Inflammatory macrophage (primary cell): Measurements from ENCODE around the gene NUDT2.

Experiments
- DNase-seq, 2 donors: peaks; one replicate each; pipeline ENCODE4 v3.0.0-alpha.2; 2020 to 2022

NUDT2 gene

DNA sequence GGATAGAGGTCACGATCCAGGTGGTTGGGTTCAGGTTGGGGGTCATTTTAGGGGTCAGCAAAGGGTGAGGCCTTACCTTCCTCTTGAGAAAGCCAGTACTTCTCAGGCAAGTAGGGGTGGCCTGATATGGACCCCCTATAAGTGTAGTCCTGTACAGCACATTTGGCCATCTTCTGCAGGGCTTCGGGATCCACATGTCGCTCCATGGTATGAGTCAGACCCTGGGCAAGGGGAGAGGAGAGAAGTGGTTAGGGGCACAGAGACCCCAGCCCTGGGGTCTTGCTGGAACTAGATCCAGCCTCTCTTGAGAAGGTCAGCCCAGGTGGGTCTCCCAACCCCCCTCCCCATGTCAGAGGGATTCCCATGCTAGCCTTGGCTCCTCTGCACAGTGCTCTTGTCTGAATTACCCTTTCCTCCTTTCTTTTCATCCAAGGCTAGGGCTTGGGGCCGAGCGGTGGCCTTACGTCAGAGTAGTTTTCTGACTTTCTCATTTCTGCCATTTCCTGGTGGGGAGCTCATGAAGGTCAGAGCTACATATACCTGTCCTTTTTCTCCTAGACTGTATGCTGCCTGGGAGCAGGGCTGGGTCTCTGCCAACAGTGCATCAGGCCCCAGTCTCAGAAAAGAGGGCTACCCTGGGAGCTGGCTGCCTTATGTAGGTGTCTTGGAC is 56.3 kb downstream of the NUDT2 start:
- no peak for DNase-seq

DNA sequence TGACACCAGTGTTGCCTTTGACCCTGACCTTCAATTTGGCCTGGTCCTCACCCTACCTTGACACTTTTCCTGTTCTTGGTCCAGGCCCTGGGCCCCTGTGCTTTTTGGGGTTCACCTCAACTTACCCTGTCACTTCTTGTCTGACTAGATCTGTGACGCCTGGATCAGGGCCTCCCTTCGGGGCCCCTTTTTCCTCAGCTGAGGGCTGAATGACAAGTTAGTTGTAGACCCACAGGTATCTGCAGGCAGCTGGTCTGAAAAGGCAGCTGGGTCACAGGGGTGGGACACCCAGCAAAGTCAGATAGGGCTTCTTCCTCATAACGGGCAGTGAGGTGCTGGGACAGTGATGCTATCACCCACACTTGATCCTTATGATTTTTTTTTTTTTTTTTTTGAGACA is 57.3 kb downstream of the NUDT2 start:
- no peak for DNase-seq

DNA sequence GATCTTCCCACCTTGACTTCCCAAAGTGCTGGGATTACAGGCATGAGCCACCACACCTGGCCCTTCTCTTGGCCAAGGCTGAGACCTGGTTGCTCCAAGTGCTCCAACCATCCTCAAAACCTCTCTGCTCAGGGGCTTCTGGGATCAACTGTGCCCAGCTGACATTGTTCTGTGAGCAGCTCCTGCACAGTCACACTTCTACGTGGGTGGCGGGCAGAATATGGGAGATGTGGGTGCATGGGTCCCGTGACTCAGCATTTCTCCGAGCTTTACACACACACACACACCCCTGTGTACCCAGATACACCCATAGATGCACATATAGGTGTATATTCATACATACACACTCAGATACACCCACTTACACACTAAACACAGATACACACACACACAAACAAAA is 57.9 kb downstream of the NUDT2 start:
- DNase-seq, result peak in 1 of 2 donors; percentile 21

DNA sequence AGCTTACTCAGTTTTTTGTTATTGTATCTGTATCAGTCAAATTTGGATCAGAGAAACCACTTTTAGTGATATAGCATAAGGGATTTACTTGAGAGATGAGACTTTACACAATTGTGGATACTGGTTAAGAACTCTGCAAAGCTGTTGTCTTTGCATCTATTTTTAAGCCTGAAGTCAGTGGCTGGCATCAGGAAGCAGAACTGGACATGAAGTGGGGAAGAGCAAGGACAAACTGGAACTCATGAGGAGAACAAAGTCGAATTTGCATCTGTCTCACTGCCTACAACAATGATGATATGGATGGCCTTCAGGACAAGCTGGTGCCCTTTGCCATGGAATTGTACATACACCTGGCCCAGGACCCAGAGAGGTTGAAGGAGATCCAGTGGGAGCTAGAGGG is 63.1 kb downstream of the NUDT2 start:
- DNase-seq, result no peak
